ENCODE measurements around the gene POP4.
"Not testable (repeated sequence)": the region's sequence is repeated elsewhere in the genome, so short reads cannot be mapped to it uniquely, and the experiment has no call there.

The POP4 gene, protein sequence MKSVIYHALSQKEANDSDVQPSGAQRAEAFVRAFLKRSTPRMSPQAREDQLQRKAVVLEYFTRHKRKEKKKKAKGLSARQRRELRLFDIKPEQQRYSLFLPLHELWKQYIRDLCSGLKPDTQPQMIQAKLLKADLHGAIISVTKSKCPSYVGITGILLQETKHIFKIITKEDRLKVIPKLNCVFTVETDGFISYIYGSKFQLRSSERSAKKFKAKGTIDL

DNA sequence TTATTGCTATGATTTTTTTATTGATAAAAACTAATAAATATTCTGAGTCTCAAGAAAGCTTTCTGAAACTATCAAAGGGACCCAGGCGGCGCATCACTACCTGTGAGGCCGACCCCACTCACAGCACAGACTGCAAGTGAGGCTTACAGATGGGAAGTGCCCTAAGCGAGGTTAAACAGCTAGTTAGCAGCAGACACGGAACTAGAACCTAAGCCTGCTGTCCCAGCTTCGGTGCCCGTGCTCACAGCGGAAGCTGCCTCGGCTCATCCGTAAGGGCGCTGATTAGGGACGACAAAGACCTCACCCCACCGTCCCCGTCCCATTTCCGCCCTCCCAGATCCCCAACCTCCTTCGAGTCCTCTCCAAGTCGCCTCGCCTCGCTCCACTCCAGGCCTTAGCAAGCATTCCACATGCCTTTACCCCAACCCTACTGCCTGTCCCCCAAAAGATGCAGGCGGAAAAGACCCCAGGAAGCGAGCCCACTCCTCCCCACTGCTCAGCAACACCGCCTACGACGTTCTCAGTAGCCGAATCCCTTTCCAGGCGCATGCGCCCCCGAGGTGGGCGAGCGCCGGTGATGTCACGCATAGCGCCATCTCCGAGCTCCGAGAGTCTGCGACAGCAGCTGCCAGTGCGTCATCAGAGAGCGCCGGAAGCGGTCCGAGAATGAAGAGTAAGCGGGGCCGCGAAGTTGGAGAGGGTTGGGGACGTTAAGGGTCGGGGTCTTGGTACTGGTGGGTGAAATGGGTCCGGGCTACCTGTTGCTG is at the start of gene POP4:
TSS of gene POP4 (plus strand) at position 631 of the 767 bp plus-strand sequence. CDS start at position 667, 36 bp downstream.
- no peak for DNase-seq

- not testable (repeated sequence) for DNase-seq
These were observed 47.0 kb upstream of the POP4 start for GRCh38 chr19:29559110-29559509.

- no peak for DNase-seq
These were observed 46.3 kb upstream of the POP4 start for GRCh38 chr19:29559743-29560142.

- no peak for DNase-seq
These were observed 45.6 kb upstream of the POP4 start for GRCh38 chr19:29560313-29561075.

- DNase-seq, result no peak
These were observed 44.5 kb upstream of the POP4 start for GRCh38 chr19:29561601-29562000.

GRCh38 chr19:29562299-29563297 is 43.5 kb upstream of the POP4 start:
- no peak for DNase-seq

GRCh38 chr19:29563486-29564101 is 42.5 kb upstream of the POP4 start:
- DNase-seq, result no peak

GRCh38 chr19:29564574-29565005 is 41.5 kb upstream of the POP4 start:
- no peak for DNase-seq

- no peak for DNase-seq
These were observed 40.9 kb upstream of the POP4 start for GRCh38 chr19:29565171-29565570.

DNA sequence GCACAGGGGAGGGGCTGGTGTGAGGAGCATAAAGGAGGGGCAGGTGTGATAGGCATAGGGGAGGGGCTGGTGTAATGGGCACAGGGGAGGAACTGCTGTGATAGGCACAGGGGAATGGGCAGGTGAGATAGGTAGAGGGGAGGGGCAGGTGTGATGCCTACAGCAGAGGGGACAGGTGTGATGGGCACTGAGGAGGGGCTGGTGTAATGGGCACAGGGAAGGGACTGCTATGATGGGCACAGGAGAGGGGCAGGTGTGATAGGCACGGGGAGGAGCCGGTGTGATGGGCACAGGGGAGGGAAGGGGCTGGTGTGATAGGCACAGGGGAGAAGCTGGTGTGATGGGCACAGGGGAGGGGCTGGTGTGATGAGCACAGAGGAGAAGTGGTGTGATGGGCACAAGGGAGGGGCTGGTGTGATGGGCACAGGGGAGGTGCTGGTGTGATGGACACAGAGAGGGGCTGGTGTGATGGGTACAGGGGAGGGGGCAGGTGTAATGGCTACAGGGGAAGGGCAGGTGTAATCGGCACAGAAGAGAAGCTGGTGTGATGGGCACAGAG is 39.5 kb upstream of the POP4 start:
- no peak for DNase-seq

DNA sequence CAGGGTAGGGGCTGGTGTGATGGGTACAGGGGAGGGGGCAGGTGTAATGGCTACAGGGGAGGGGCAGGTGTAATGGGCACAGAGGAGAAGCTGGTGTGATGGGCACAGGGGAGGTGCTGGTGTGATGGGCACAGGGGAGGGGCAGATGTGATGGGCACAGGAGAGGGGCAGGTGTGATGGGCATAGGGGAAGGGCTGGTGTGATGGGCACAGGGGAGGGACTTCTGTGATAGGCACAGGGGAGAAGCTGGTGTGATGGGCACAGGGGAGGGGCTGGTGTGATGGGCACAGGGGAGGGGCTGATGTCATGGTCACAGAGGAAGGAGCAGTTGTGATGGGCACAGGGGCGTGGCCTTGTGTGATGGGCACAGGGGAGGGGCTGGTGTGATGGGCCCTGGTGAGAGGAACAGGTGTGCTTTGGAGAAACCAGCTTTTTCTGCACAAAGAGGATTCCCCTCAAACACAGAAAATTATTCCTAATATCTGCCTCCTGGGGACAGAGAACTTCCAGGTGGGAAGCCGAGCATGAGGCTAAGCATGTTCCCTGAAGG is 38.6 kb upstream of the POP4 start:
- no peak for DNase-seq

- no peak for DNase-seq
These were observed 37.8 kb upstream of the POP4 start for GRCh38 chr19:29568036-29569025.

- DNase-seq, result no peak
These were observed 36.8 kb upstream of the POP4 start for GRCh38 chr19:29569038-29569911.

DNA sequence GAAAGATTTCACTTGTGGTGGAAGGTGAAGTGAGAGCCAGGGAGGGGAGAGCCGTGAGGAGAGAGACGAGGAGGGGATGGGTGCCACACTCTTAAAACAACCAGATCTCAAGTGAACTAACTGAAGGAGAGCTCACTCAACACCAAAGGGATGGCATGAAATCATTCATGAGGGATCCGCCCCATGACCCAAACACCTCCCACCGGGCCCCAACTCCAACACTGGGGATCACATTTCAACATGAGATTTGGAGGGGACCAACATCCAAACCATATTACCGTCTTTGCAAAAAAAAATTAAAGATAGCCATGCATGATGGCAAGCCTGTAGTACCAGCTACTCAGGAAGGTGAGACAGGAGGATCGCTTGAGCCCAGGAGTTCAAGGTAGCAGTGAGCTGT is 34.9 kb upstream of the POP4 start:
- no peak for DNase-seq

DNA sequence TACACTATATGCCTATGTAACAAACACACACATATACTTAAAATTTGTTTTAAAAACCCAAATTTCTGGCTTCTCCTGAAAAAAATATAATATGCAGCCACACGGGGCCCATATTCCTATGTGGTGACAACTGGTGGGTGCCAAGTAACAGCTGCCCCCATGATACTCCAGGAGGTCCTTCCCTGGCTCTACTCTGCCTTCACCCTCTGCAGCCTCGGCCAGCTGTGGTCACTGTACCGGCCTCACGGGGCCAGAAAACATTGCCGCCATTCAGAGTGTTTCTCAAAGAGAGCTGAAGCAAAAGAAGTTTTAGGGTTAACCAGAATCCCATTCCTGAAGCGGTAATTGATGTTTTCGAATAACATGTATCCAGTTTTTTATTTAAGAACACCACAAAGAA is 32.6 kb upstream of the POP4 start:
- DNase-seq, result no peak

GRCh38 chr19:29574510-29574909 is 31.6 kb upstream of the POP4 start:
- no peak for DNase-seq

DNA sequence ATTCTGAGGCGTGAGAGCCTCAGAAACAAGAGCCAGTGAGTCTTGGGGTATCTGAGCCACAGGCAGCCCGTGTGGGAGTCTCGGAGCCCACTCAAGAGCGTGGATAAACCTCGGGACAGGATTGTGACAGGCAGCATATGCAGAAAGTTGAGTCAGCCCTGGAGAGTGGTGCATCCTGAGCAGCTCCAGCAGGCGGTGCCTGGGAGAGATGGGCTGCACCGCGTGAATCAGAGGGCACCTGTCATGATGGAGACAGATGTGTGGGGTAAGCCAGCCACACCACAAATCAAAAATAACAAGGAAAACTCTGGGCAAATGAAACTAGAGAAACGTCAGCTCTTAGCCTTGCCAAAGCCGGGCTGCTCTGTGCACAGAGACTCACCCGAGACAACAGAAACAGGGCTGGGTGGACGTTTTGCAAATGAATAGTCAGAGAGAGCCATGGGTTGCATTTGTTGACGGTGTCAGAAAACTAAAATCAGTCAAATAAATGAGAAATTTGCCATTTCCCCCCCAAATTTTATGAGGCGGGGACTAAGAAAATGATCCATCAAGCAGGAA is 30.0 kb upstream of the POP4 start:
- DNase-seq, result no peak

GRCh38 chr19:29576761-29577648 is 29.1 kb upstream of the POP4 start:
- DNase-seq, result no peak
